ENCODE measurements around the gene PDE6G.
"Not testable (repeated sequence)": the region's sequence is repeated elsewhere in the genome, so short reads cannot be mapped to it uniquely, and the experiment has no call there.

PDE6G gene

GRCh38 chr17:81687770-81688541 is 31.6 kb upstream of the PDE6G start:
- no peak for DNase-seq (ENCODE audit: extremely low read depth in 1 of 2, low read depth in 1 of 2)

GRCh38 chr17:81686614-81687013 is 30.3 kb upstream of the PDE6G start:
- DNase-seq (ENCODE audit: extremely low read depth in 1 of 2, low read depth in 1 of 2): no peak

- peak in 1 of 2 donors; percentile 65 for DNase-seq (ENCODE audit: extremely low read depth in 1 of 2, low read depth in 1 of 2)
Measured at GRCh38 chr17:81685108-81685507, 28.8 kb upstream of the PDE6G start.

GRCh38 chr17:81684442-81684911 is 28.1 kb upstream of the PDE6G start:
- DNase-seq (ENCODE audit: extremely low read depth in 1 of 2, low read depth in 1 of 2): no peak

- DNase-seq (ENCODE audit: extremely low read depth in 1 of 2, low read depth in 1 of 2): peak; percentile 95
Measured at GRCh38 chr17:81683584-81684441, 27.5 kb upstream of the PDE6G start, which contains the start of the genes ARL16 and HGS. Gene ARL16, minus strand, starts transcription at chr17:81683797. Its CDS starts 44 bp downstream, at chr17:81683753. Gene HGS, plus strand, starts transcription at chr17:81684011. Its CDS starts 56 bp downstream, at chr17:81684067.

- DNase-seq (ENCODE audit: extremely low read depth in 1 of 2, low read depth in 1 of 2): no peak
Measured at GRCh38 chr17:81683208-81683583, 26.9 kb upstream of the PDE6G start.

- no peak for DNase-seq (ENCODE audit: extremely low read depth in 1 of 2, low read depth in 1 of 2)
Measured at GRCh38 chr17:81682565-81683207, 26.3 kb upstream of the PDE6G start.

GRCh38 chr17:81681672-81682071 is 25.3 kb upstream of the PDE6G start:
- no peak for DNase-seq (ENCODE audit: extremely low read depth in 1 of 2, low read depth in 1 of 2)

- DNase-seq (ENCODE audit: extremely low read depth in 1 of 2, low read depth in 1 of 2): no peak
Measured at GRCh38 chr17:81680150-81680549, 23.8 kb upstream of the PDE6G start.

- no peak for DNase-seq (ENCODE audit: extremely low read depth in 1 of 2, low read depth in 1 of 2)
Measured at GRCh38 chr17:81676906-81677305, 20.6 kb upstream of the PDE6G start.

GRCh38 chr17:81675515-81676221 is 19.3 kb upstream of the PDE6G start:
- not testable (repeated sequence) for DNase-seq (ENCODE audit: extremely low read depth in 1 of 2, low read depth in 1 of 2)

- no peak for DNase-seq (ENCODE audit: extremely low read depth in 1 of 2, low read depth in 1 of 2)
Measured at GRCh38 chr17:81673561-81674258, 17.4 kb upstream of the PDE6G start.

GRCh38 chr17:81672954-81673353 is 16.6 kb upstream of the PDE6G start:
- no peak for DNase-seq (ENCODE audit: extremely low read depth in 1 of 2, low read depth in 1 of 2)

- DNase-seq (ENCODE audit: extremely low read depth in 1 of 2, low read depth in 1 of 2): no peak
Measured at GRCh38 chr17:81672504-81672903, 16.2 kb upstream of the PDE6G start.

- no peak for DNase-seq (ENCODE audit: extremely low read depth in 1 of 2, low read depth in 1 of 2)
Measured at GRCh38 chr17:81667754-81668153, 11.4 kb upstream of the PDE6G start.

- peak; percentile 92 to 94 for DNase-seq (ENCODE audit: extremely low read depth in 1 of 2, low read depth in 1 of 2)
Measured at GRCh38 chr17:81666342-81667191, 10.2 kb upstream of the PDE6G start, which contains the start of the genes CCDC137 and OXLD1. Gene CCDC137, plus strand, starts transcription at chr17:81666737. Its CDS starts 30 bp downstream, at chr17:81666767. Gene OXLD1, minus strand, starts transcription at chr17:81666605. Its CDS starts 28 bp downstream, at chr17:81666577.

GRCh38 chr17:81666092-81666341 is 9.7 kb upstream of the PDE6G start:
- no peak for DNase-seq (ENCODE audit: extremely low read depth in 1 of 2, low read depth in 1 of 2)

- peak in 1 of 2 donors; percentile 52 for DNase-seq (ENCODE audit: extremely low read depth in 1 of 2, low read depth in 1 of 2)
Measured at GRCh38 chr17:81665205-81666091, 9.1 kb upstream of the PDE6G start.

Measured in stimulated activated CD8-positive, alpha-beta memory T cell treated with anti-CD3 and anti-CD28 coated beads, Interleukin-7, amount 100 ng/mL, for 48 hours (primary cell).